LNCaP clone FGC (cell line): Measurements from ENCODE around the gene PTPRE.

Experiments
- DNase-seq: peaks from one replicate; pipeline ENCODE4 v3.0.0-alpha.2; 2011; ENCODE audit warnings: low read depth
- H3K4me3 ChIP-seq: 2 replicates; pipeline ENCODE4 v1.5.1; 2011; ENCODE audit warnings: mild to moderate bottlenecking, low read depth, low read length, control low read depth
- TF ChIP-seq, protein P1 (sequence below): IDR thresholded peaks from 2 replicates; pipeline ENCODE4 v1.5.1; 2012; ENCODE audit warnings: mild to moderate bottlenecking; ENCODE audit not compliant: control insufficient read depth, insufficient read depth; ENCODE audit errors: extremely low read depth

The PTPRE gene

GRCh38 chr10:127882801-127883459, 24.0 kb upstream of the PTPRE start:
- TF ChIP-seq, protein P1, sequence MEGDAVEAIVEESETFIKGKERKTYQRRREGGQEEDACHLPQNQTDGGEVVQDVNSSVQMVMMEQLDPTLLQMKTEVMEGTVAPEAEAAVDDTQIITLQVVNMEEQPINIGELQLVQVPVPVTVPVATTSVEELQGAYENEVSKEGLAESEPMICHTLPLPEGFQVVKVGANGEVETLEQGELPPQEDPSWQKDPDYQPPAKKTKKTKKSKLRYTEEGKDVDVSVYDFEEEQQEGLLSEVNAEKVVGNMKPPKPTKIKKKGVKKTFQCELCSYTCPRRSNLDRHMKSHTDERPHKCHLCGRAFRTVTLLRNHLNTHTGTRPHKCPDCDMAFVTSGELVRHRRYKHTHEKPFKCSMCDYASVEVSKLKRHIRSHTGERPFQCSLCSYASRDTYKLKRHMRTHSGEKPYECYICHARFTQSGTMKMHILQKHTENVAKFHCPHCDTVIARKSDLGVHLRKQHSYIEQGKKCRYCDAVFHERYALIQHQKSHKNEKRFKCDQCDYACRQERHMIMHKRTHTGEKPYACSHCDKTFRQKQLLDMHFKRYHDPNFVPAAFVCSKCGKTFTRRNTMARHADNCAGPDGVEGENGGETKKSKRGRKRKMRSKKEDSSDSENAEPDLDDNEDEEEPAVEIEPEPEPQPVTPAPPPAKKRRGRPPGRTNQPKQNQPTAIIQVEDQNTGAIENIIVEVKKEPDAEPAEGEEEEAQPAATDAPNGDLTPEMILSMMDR: no peak
- no peak for DNase-seq

GRCh38 chr10:127883516-127883915, 23.4 kb upstream of the PTPRE start:
- TF ChIP-seq, protein P1: no peak
- no peak overlapping the region for H3K4me3 ChIP-seq
- no peak for DNase-seq

More at GRCh38 chr10:127882801-127883459, 24.0 kb upstream of the PTPRE start:
- H3K4me3 ChIP-seq: no peak overlapping the region

DNA sequence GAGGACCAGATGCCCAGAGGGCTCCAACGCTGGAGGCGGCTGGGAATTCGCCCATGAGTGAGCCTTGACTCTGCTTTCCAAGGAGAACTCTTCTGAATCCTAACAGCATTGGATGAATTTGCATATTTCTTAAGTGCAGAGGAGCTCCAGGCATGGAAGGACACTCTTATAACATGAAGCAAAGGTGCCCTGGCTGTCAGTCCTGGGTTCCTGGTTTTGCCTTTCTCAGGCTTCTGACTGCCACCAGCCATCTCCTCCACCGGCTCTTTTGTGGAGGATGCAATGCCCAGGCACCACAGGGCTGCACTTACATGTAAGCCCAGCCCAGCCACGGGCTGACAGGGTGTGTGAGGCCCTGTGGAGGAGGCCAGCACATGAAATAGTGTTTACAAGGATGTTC, 22.4 kb upstream of the PTPRE start:
- TF ChIP-seq, protein P1: no peak
- H3K4me3 ChIP-seq: no peak overlapping the region
- no peak for DNase-seq

- H3K4me3 ChIP-seq: no peak overlapping the region
- no peak for DNase-seq
- TF ChIP-seq, protein P1: no peak
These were observed 20.4 kb upstream of the PTPRE start for GRCh38 chr10:127886371-127887051.

- TF ChIP-seq, protein P1: no peak
These were observed 19.1 kb upstream of the PTPRE start for GRCh38 chr10:127887541-127888415.

GRCh38 chr10:127888521-127889312, 18.2 kb upstream of the PTPRE start:
- no peak for DNase-seq
- TF ChIP-seq, protein P1: no peak
- no peak overlapping the region for H3K4me3 ChIP-seq

More at GRCh38 chr10:127887541-127888415, 19.1 kb upstream of the PTPRE start:
- DNase-seq: no peak
- no peak overlapping the region for H3K4me3 ChIP-seq
